LHCN-M2 (cell line): ENCODE results near the gene ARAP1. TPM values are rescaled to one million over a fixed set of nuclear protein-coding genes. Genes with fewer than 3 reads are reported as not detected.

Experiments used
- DNase-seq: peaks from one replicate; pipeline ENCODE4 v3.0.0-alpha.2; 2012; ENCODE audit warnings: low read depth
- total RNA-seq: library from RNA; depleted of rRNA; stranded (reverse); fragments of >200 nt; gene quantifications from 2 replicates; pipeline ENCODE4 v1.2.3, GENCODE V29; 2014

Gene ARAP1
- total RNA-seq, 1 experiment from 2014 or later = 51.3 TPM

DNA sequence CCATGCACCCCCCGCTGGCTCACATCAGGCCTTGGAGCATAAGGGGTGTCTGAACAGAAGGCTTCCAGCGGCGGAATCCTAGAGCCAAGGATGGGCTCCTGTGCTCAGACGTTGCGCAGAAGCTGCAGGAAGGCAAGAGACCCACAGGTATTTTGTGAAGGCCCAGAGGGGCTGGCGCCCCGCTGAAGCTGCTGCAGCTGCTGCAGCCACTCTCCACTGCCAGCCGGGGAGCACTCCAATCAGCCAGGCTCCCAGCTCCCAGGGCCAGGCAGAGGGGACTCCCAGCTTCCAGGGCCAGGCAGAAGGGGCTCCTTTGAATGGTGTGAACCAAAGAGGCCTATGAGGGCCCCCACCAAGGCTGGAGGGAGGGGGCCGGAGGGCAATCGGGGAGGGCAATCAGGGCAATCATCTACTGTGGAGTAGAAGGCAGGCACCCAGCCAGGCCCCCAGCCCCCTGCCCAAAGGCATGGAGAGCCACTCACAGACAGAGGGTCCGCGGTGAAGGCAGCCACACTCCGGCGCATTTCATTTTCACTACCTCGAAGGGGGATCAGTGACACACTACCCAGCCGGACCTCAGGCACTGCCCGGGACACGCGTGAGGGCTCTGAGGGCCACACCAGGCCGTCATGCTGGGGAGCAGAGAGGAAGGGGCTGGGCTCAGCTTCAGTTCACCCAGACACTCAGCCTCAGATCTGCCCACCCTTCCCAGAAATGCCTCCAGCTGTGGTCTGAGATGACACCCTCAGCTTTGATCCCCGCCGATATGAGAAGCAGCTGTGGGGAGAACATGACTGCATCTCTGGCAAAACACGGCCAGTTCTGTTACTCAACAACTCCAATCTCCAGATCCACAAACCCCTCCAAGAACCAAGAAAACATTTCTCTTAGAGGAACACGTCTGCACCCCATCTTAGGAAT is 66.4 kb downstream of the ARAP1 start:
- no peak for DNase-seq

DNA sequence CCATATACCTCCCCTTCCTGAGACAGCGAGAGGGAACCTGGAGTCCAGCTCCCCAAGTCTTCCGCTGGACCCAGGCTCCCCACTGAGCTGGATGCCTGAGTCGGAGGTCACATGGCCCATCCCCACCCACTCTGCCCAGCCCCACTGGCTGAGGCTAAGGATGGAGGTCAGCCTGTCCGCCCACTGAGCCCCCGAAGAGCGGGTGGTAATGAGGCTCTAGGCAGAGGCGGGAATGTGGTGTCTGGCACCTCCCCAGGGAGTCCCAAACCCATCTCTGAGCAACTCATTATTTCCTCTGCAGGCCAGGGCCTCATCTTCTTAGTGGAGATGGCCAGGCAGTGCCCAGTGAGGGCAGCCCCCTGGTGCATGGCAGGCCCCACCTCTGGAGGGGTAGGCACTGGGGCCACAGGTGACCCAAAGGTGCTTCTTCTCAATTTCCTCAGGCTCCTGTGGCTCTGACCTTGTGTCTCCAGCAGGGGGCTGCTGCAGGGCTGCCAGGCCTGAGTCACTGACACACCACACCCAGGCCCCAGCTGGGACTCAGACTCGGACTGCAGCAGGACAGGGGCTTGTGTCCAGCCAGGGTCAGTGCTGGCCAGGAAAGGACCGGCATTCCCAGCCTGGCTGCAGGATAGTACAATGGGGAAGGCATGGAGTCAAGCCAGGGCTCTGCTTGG is 67.8 kb downstream of the ARAP1 start:
- peak; percentile 59 for DNase-seq

- no peak for DNase-seq
Observed at GRCh38 chr11:72683782-72684200, 68.4 kb downstream of the ARAP1 start.

DNA sequence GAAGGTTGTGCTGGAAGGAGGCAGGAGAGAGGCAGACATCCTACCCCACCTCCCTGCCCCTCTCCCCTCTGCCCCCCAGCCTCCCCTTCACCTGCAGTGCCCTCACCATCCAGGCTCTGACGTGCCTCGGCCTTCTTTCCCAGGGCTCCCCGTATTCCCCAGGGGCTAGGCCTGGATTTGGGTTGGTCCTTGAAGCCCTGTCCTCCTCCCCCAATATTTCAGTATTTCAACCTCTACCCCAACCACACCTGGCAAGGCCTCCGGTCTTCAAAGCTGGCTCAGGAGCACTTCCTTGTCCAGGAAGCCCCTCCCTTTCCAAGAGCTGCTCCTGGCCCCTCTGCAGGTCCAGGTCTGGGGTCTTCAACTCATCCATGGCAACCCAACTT is 69.4 kb downstream of the ARAP1 start:
- no peak for DNase-seq

GRCh38 chr11:72682238-72682857 is 69.9 kb downstream of the ARAP1 start:
- DNase-seq = no peak

GRCh38 chr11:72681226-72682153 is 70.7 kb downstream of the ARAP1 start:
- no peak for DNase-seq

- DNase-seq = no peak
Observed at GRCh38 chr11:72680624-72681158, 71.5 kb downstream of the ARAP1 start.

- DNase-seq = no peak
Observed at GRCh38 chr11:72679869-72680268, 72.3 kb downstream of the ARAP1 start.

DNA sequence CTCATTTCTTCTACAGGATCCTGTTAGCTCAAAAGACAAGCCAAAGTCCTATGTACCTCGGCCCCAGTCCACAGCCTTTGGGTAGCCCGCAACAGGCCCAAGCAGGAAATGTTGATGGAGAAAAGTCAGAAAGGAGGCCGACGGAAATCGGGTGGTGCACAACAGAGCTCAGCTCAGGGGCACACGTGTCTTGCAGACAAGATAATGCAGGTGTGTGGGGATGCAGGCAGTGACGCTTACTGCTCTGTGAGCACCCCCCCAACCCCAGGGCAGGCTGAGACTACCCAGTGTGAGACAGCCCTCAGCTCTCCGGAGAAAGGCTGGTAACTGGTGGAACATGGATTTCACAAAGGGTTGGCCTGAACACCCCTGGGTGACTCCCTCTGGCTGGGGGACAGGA is 73.7 kb downstream of the ARAP1 start:
- DNase-seq = no peak

DNA sequence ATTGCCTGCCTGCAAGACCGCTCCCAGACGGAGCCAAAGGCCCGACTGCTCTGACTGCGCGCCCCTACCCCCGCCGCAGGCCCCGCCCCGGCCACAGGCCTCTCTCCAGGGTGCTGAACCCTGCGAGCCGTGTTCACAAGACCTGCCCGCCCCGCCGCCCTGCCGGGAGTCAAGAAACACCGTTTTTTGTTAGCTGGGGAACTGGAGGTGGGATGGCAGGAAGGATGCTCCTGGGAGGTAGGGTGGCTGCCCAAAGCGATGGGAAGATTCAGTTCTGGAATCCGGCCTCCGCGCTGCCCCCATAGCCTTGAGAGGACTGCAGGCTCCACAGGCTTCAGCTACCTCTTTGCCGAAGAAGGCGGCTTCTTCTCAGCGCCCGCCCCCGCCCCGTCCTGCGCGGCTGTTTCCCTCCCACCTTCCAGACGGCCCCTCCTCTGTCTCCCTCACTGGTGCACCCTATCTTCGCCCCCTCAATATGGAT is 75.3 kb downstream of the ARAP1 start:
- peak; percentile 12 for DNase-seq

GRCh38 chr11:72675221-72675620 is 77.0 kb downstream of the ARAP1 start:
- no peak for DNase-seq

DNA sequence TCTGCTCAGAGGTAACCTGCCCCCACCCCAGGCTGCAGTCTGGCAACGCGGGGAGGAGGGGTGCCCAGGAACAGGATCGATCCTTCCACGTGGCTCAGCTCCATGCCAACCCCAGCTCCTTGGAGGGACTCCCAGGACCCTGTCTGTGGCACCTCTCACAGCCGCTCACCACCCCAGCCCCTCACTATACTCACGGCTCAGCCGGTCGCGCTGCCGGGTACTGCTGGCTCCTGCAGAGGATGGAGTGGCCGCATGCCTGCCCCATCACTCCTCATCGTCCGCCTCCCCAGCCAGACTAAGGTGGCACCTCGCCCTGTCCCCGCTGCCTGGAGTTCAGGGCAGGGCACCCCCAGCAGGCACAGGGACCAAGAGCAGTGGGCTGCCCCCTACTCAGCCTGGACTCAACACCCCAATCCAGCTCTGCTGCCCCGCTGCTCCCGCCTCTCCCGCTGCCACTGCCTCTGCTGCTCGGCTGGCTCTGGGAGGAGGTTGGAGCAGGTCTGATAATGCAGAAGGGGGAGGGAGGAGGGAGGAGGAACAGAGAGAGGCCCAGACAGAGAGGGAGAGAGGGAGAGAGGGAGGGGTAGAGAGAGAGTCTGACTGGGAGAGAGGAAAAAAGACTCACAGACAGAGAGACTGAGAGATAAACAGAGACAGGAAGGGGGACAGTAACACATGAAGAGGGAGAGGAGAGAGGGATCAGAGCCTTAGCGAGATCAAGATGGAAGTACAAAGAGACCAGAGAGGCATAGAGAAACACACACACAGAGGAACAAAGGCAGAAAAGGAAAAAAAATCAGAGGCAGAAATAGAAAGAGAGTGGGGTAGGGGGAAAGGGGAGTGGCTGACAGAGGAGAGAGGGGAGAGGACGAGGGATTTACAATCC is 78.0 kb downstream of the ARAP1 start, which contains the start of gene PDE2A:
TSS of gene PDE2A (minus strand) at position 480 of the 886 bp plus-strand sequence. CDS start at position 265, 215 bp downstream.
- DNase-seq = no peak

DNA sequence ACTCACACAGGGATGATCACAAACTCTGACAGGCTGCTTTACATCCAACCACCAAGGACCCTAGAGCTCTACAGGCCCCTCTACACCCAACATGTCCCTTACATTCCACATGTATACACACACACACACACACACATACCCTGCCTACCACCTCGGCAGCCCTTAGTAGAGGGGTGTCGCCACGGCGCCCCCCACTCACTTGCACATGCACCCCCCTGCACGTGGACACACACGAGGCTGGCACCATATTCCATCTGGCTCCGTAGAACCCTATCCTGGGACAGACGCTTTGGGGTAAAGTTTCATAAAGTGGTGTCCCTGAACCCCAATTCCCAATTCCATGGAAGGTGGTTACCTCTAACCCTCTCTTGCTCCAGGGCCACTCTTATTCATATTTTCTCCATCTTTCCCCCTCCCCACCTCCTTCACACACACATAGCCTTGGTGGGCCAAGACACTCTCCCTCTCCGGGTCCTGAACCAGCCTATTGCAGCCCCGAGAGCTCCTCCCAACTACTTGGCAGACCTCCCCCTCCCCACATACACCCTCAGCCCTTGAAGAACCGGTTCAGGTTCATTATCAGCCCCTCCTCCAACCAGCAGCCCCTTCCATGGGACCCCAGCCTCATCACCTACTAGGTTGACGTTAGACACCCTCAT is 78.8 kb downstream of the ARAP1 start:
- DNase-seq = no peak

- DNase-seq = no peak
Observed at GRCh38 chr11:72672597-72673238, 79.5 kb downstream of the ARAP1 start.

- no peak for DNase-seq
Observed at GRCh38 chr11:72671152-72672099, 80.8 kb downstream of the ARAP1 start.

DNA sequence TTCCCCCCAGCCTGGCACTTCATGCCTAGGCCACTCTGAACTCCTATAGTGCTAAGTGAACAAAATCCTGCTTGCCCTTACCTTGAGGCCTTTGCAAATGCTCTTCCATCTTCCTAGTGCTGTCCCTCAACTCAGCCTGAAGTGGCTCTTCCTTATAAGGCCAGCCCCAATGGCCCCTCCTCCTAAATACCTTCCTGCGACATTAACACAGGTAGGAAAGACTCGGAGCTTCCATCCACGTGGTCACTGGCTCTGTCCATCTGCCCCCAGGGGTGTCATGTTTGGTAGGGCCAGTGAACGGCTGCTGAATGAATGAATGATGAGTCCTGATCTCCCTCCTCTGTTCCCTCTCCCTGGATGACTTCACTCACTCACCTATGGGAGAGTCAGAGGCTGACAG is 82.2 kb downstream of the ARAP1 start:
- DNase-seq = no peak

GRCh38 chr11:72669527-72669926 is 82.7 kb downstream of the ARAP1 start:
- DNase-seq = no peak
